ENCODE results near the gene CARMIL1. TPM values are rescaled to one million over a fixed set of nuclear protein-coding genes. Genes with fewer than 3 reads are reported as not detected.

Gene CARMIL1
- polyA plus RNA-seq, 4 donors: 97.2 to 123 (median 113) TPM

- DNase-seq (ENCODE audit: low read depth in 4 of 4, low spot score in 3 of 4): no peak
Observed at GRCh38 chr6:25403150-25403549, 124.0 kb downstream of the CARMIL1 start.

- no peak for DNase-seq (ENCODE audit: low read depth in 4 of 4, low spot score in 3 of 4)
Observed at GRCh38 chr6:25404091-25404490, 124.9 kb downstream of the CARMIL1 start.

DNA sequence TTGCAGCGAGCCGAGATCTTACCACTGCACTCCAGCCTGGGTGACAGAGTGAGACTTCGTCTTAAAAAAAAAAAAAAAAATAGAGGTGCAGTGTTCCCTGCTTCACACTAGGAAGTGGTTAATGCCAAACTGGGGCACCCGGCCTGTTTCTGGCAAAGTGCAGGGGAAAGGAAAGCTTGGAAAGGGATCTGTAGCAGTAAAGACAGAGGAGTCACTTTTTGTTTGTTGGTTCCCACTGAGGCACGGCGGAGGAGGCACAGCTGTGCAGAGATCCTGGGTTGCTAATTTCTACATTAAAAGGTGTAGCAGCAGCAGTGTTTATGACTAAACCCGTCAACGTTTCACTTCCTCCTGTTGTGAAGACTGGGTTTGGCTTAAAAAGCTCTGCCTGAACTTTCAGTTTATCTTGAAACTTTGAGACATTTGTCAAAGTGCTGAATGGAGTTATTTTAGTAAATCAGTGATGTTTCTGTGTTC, 125.6 kb downstream of the CARMIL1 start:
- no peak for DNase-seq (ENCODE audit: low read depth in 4 of 4, low spot score in 3 of 4)

- no peak for DNase-seq (ENCODE audit: low read depth in 4 of 4, low spot score in 3 of 4)
Observed at GRCh38 chr6:25405442-25405841, 126.3 kb downstream of the CARMIL1 start.

DNA sequence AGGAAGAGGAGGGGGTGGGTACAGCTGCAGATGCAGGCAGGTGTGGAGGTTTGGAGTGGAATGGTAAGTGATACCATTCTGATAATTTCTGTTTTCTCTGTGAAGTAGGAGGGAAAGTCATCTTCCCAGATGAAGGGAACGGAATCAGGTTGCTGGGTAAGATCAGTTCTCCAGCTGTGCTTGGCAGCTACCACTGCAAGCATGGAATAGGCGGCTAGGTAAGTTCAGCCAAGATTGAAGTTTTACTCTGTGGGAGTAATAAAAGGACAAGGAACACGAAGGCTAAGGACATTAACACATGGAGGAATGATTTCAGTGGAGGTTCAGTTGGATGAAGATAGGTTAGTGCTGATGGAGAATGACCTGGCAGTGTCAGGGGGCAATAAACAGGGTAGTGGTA, 128.3 kb downstream of the CARMIL1 start:
- no peak for DNase-seq (ENCODE audit: low read depth in 4 of 4, low spot score in 3 of 4)

GRCh38 chr6:25410102-25410501, 130.9 kb downstream of the CARMIL1 start:
- DNase-seq (ENCODE audit: low read depth in 4 of 4, low spot score in 3 of 4): no peak

DNA sequence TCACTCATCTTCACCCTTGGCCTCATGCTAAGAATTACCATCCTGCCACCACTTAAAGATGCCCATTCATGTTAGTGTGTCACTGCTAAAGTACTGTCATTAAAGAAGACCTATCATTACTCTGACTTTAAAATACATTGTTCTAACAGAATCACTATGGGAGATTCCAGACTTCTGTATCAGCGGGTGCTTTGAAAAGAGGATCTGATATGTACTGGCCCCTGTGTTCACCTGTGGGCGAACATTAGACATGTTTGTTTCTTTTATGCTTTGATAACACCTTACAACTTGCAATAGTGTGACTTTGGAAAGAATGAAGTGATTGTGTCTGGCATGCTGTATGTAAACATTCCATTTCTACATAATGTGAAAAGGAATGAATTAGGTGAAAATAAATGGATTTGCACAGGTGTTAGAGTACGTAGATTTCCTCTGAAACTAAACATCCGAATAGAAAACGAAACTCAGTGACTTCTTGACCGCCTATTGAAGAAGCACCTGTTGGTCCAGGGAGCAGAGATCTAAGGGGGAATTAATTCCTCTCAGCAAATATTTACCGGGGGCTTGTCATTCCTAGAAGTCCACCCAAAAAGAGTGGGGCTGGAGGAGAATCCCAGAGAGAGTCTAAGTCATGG, 132.3 kb downstream of the CARMIL1 start:
- no peak for DNase-seq (ENCODE audit: low read depth in 4 of 4, low spot score in 3 of 4)

GRCh38 chr6:25413207-25413905, 134.2 kb downstream of the CARMIL1 start:
- no peak for DNase-seq (ENCODE audit: low read depth in 4 of 4, low spot score in 3 of 4)

GRCh38 chr6:25414168-25414567, 135.0 kb downstream of the CARMIL1 start:
- no peak for DNase-seq (ENCODE audit: low read depth in 4 of 4, low spot score in 3 of 4)

DNA sequence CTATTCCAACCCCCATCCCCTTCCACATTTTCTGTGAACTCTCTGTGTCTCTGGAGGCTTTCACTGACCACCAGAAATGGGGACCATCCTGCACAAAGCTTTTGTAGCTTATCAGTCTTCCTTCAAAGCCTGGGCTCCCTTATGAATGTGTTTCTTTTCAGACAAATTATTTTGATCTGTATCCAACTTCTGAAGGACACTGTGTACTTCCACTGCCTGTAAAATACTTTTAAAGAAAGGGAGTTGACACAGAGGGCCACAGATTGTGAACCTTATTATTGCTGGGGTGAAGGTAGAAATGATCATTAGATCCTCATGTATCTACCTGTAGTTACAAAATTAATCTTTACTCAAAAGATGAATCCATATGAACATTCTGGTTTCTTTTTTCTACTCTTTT, 135.6 kb downstream of the CARMIL1 start:
- no peak for DNase-seq (ENCODE audit: low read depth in 4 of 4, low spot score in 3 of 4)

- no peak for DNase-seq (ENCODE audit: low read depth in 4 of 4, low spot score in 3 of 4)
Observed at GRCh38 chr6:25415274-25415673, 136.1 kb downstream of the CARMIL1 start.

DNA sequence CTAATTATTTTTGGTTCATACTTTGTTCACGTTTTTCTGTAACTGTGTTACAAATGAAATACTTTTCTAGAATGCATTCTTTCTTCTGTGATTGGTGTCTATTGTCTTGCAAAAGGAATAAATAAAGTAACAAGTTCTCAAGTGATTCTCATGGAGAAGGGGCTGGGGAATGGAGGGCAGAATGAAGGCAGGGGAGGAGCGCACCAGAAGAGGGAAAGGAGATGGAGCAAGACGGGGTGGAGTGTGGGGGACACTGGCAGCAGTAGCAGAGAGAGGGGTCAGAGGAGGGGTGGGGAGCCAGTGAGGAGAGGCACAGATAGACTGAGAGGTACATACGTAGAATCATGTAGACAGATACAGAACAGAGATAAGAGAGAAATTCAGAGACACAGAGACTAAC, 136.5 kb downstream of the CARMIL1 start:
- DNase-seq (ENCODE audit: low read depth in 4 of 4, low spot score in 3 of 4): no peak

- no peak for DNase-seq (ENCODE audit: low read depth in 4 of 4, low spot score in 3 of 4)
Observed at GRCh38 chr6:25417046-25417605, 138.0 kb downstream of the CARMIL1 start.

- no peak for DNase-seq (ENCODE audit: low read depth in 4 of 4, low spot score in 3 of 4)
Observed at GRCh38 chr6:25418454-25419052, 139.4 kb downstream of the CARMIL1 start.

GRCh38 chr6:25419879-25420278, 140.7 kb downstream of the CARMIL1 start:
- no peak for DNase-seq (ENCODE audit: low read depth in 4 of 4, low spot score in 3 of 4)

DNA sequence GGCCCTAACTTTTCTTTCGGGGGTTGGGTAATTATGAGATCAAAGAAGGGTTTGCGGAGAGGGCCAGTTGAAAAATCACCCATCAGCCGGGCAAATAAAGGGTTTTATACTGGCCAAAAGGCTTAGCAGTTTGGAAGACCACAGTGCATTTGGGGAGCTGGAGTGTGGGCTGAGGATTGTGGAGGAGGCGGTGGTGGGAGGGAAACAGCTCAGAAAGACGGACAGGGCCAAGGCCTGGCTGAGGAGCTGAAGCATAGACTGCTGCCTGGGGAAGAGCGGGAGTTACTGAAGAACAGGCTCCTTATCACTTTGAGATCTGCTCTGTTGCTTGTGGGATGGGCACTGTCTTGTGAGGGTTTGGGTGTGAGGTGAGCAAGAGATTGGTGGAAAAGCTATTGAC, 144.2 kb downstream of the CARMIL1 start:
- peak in 2 of 4 donors; percentile 9 to 15 for DNase-seq (ENCODE audit: low read depth in 4 of 4, low spot score in 3 of 4)

DNA sequence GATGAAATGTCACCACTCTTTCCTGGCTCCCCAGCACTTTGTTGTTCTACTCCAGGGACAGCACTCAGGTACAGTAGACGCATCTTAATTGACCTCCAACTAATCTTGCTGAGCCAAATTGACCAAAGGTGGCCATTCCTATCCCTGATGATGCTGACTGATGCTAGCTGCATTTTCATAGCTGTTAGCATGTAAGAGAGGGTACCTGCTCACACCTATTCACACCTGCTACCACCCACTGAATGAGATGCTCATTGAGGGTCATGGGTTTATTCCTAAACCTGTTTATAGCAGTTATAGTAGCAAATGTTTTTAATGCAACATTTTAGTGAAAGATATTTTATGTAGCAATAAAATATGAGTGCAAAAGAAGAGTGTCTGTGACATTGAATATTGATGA, 145.1 kb downstream of the CARMIL1 start:
- DNase-seq (ENCODE audit: low read depth in 4 of 4, low spot score in 3 of 4): no peak

DNA sequence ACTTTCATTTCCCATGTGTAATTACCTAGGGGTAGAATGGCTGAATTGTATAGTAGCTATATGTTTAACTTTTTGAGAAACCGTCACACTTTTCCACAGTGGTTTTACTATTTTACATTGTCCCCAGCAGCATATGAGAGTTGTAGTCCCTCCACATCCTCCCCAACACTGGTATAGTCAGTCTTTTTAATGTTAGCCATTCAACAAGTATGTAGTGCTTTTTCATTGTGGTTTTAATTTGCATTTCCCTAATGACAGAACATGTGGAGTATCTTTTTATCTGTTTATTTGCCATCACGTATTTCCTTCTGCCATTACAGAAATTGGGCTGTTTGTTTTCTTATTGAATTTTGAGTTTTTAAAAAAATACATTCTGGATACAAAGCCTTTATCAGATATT, 148.4 kb downstream of the CARMIL1 start:
- DNase-seq (ENCODE audit: low read depth in 4 of 4, low spot score in 3 of 4): no peak

DNA sequence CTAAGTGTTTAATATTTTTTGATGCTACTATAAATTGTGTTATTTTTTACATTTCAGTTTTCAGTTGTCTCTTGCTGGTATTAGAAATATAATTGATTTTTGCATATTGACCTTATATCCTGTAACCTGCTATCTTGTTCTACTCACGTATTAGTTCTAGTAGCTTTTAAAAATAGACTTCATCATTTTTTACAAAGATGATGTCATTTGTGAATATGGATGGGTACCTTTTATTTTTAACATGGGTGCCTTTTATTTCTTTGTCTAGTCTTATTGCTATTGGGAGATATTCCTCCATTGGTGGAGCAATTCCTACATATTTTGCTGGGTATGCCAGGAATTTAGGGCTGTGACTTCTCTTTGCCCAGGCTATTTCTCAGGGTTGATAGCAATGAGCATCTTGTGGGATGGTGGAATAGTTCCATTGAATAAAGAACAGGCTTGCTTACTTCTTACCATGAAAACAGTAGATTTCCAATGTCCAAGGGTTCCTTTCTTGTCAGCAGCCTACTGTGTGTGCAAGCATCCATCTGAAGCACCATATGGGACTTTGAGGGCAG, 149.7 kb downstream of the CARMIL1 start:
- DNase-seq (ENCODE audit: low read depth in 4 of 4, low spot score in 3 of 4): no peak

DNA sequence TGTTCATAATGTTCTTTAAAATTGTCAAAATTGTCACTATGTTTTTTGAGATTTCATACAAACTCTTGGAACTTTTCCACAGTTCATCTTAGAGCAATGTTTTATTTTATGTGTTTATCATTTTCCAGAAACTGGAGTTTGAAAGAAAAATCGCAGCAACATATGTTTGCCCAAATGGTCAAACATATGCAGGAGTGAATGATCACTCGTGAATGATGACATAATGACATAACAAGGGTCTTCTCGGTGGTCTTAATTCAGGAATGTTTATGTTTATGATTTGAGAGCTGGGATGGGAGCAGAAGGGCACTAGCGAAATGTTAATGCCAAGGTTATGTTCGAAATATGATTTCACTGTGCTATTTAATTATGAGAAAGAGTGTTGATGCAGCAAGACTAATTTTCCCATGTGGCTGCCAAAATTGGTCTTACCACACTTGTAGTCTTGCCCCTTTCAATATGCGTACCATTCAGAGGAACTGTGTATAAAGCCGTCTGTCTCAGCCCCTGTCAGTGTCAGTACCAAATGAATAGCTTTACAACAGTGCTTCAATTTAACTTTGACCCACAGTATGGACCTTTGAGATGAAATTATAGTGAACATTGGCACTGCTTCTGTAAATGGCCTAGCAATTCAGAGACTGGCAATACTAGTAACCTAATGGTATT, 152.3 kb downstream of the CARMIL1 start:
- DNase-seq (ENCODE audit: low read depth in 4 of 4, low spot score in 3 of 4): no peak

- DNase-seq (ENCODE audit: low read depth in 4 of 4, low spot score in 3 of 4): no peak
Observed at GRCh38 chr6:25431975-25432307, 152.8 kb downstream of the CARMIL1 start.

All from right renal pelvis (tissue), 4 donors.